ENCODE results near the gene ADAMTSL1. TPM values are rescaled to one million over a fixed set of nuclear protein-coding genes. Genes with fewer than 3 reads are reported as not detected.
"Not testable (repeated sequence)": the region's sequence is repeated elsewhere in the genome, so short reads cannot be mapped to it uniquely, and the experiment has no call there.

Gene ADAMTSL1
- total RNA-seq, 1 experiment from 2014 or later, result 25.5 TPM

- no peak for DNase-seq (ENCODE audit: low spot score)
Measured at GRCh38 chr9:18861609-18862544, 387.9 kb downstream of the ADAMTSL1 start.

GRCh38 chr9:18863791-18864190 lies 389.8 kb downstream of the ADAMTSL1 start:
- no peak for DNase-seq (ENCODE audit: low spot score)

- DNase-seq (ENCODE audit: low spot score), result no peak
Measured at GRCh38 chr9:18864516-18864915, 390.6 kb downstream of the ADAMTSL1 start.

GRCh38 chr9:18865542-18865941 lies 391.6 kb downstream of the ADAMTSL1 start:
- DNase-seq (ENCODE audit: low spot score), result no peak

- DNase-seq (ENCODE audit: low spot score), result no peak
Measured at GRCh38 chr9:18866121-18866831, 392.3 kb downstream of the ADAMTSL1 start.

- no peak for DNase-seq (ENCODE audit: low spot score)
Measured at GRCh38 chr9:18869725-18870124, 395.8 kb downstream of the ADAMTSL1 start.

GRCh38 chr9:18874069-18874468 lies 400.1 kb downstream of the ADAMTSL1 start:
- DNase-seq (ENCODE audit: low spot score), result no peak

- DNase-seq (ENCODE audit: low spot score), result not testable (repeated sequence)
Measured at GRCh38 chr9:18874990-18875389, 401.0 kb downstream of the ADAMTSL1 start.

GRCh38 chr9:18877984-18878383 lies 404.0 kb downstream of the ADAMTSL1 start:
- no peak for DNase-seq (ENCODE audit: low spot score)

- DNase-seq (ENCODE audit: low spot score), result no peak
Measured at GRCh38 chr9:18881758-18882157, 407.8 kb downstream of the ADAMTSL1 start.

- DNase-seq (ENCODE audit: low spot score), result no peak
Measured at GRCh38 chr9:18887546-18887945, 413.6 kb downstream of the ADAMTSL1 start.

GRCh38 chr9:18888290-18888689 lies 414.3 kb downstream of the ADAMTSL1 start:
- no peak for DNase-seq (ENCODE audit: low spot score)

- DNase-seq (ENCODE audit: low spot score), result no peak
Measured at GRCh38 chr9:18889550-18889949, 415.6 kb downstream of the ADAMTSL1 start.

GRCh38 chr9:18890372-18890771 lies 416.4 kb downstream of the ADAMTSL1 start:
- DNase-seq (ENCODE audit: low spot score), result no peak

- no peak for DNase-seq (ENCODE audit: low spot score)
Measured at GRCh38 chr9:18891946-18892670, 418.2 kb downstream of the ADAMTSL1 start.

- no peak for DNase-seq (ENCODE audit: low spot score)
Measured at GRCh38 chr9:18893046-18893445, 419.1 kb downstream of the ADAMTSL1 start.

- no peak for DNase-seq (ENCODE audit: low spot score)
Measured at GRCh38 chr9:18893491-18893890, 419.5 kb downstream of the ADAMTSL1 start.

GRCh38 chr9:18896004-18896403 lies 422.1 kb downstream of the ADAMTSL1 start:
- DNase-seq (ENCODE audit: low spot score), result no peak

- no peak for DNase-seq (ENCODE audit: low spot score)
Measured at GRCh38 chr9:18896531-18897179, 422.7 kb downstream of the ADAMTSL1 start.

- no peak for DNase-seq (ENCODE audit: low spot score)
Measured at GRCh38 chr9:18903450-18903849, 429.5 kb downstream of the ADAMTSL1 start.

- DNase-seq (ENCODE audit: low spot score), result no peak
Measured at GRCh38 chr9:18905028-18905882, 431.3 kb downstream of the ADAMTSL1 start.

Measured in H4 (cell line).